ENCODE results near the gene CACNG7. TPM values are rescaled to one million over a fixed set of nuclear protein-coding genes. Genes with fewer than 3 reads are reported as not detected.

CACNG7 gene
- total RNA-seq, 1 experiment from 2014 or later: 22.7 TPM

GRCh38 chr19:53991224-53992113, 82.4 kb downstream of the CACNG7 start, which contains the start of gene CACNG6:
CACNG6 (plus strand) TSS chr19:53991637; CDS start chr19:53992878, 1,241 bp downstream.
- H4K8ac ChIP-seq (replicated peaks; ENCODE audit: insufficient read length, low read depth, low read length): no peak within 1 kb of the TSS
- Mint-ChIP-seq H3K9me3 (no peaks in the 10 kb centered on the region; a peak in 1 of 5 replicates), H3K27me3 (ENCODE audit: low read depth) (peaks cover 46% of the 10 kb centered on the region), H3K4me1 (peaks cover 4 to 19% of the 10 kb centered on the region in 2 experiments), H3K4me3 (peak within 1 kb of the TSS; percentile 64 to 73), H3K27ac (no peak within 1 kb of the TSS), H3K36me3 (ENCODE audit: insufficient read depth in 1 of 3, low read depth in 3 of 3) (no peaks in the 10 kb centered on the region; a peak in 1 of 7 replicates)
- H3K9ac ChIP-seq (ENCODE audit: extremely low read depth, insufficient read length, low read length): no peak within 1 kb of the TSS
- H2BK15ac ChIP-seq (ENCODE audit: low read depth, low read length): no peak within 1 kb of the TSS
- H3K56ac ChIP-seq (ENCODE audit: insufficient read length, low read depth, low read length): no peak within 1 kb of the TSS
- no peaks in the 10 kb centered on the region for H3K4me1 ChIP-seq (ENCODE audit: insufficient read depth, low read length)
- no peaks in the 10 kb centered on the region for H3K79me1 ChIP-seq (ENCODE audit: insufficient read depth, low read depth, low read length, poor library complexity, severe bottlenecking)
- no peak within 1 kb of the TSS for H3K23ac ChIP-seq (ENCODE audit: insufficient read length, low read depth, low read length)
- H3K27ac ChIP-seq (ENCODE audit: insufficient read length, low read depth, low read length): no peak within 1 kb of the TSS
- H3K18ac ChIP-seq (ENCODE audit: insufficient read length, low read depth, low read length): peak within 1 kb of the TSS; percentile 33
- H3K23me2 ChIP-seq (ENCODE audit: insufficient read length, low read depth, low read length, poor library complexity, severe bottlenecking): peaks cover 5% of the 10 kb centered on the region
- no peaks in the 10 kb centered on the region; the same call in 1 of the 2 replicates for H3K27me3 ChIP-seq (ENCODE audit: insufficient read depth, low read length)
- TF ChIP-seq CTCF (conservative IDR thresholded peaks at IDR 0.05): no peak
- no CpG with 5 or more reads among the region's 66 CpGs for WGBS (ENCODE audit: extremely low coverage, insufficient read length, low lambda C conversion rate)
- no peaks in the 10 kb centered on the region for H3K79me2 ChIP-seq (ENCODE audit: insufficient read depth, low read length)
- no peak within 1 kb of the TSS for H3T11ph ChIP-seq (ENCODE audit: low read length)
- H3K4me2 ChIP-seq (ENCODE audit: insufficient read depth, insufficient read length, low read length): peak within 1 kb of the TSS; percentile 55
- no peak within 1 kb of the TSS for H4K91ac ChIP-seq (ENCODE audit: insufficient read length, low read depth, low read length)
- no peaks in the 10 kb centered on the region for H4K20me1 ChIP-seq (ENCODE audit: control insufficient read depth, insufficient read depth, insufficient read length)
- H3K4ac ChIP-seq (ENCODE audit: low read depth, low read length): no peak within 1 kb of the TSS; the same call in 1 of the 2 replicates
- H4K5ac ChIP-seq (ENCODE audit: insufficient read length, low read depth, low read length): no peak within 1 kb of the TSS
- peak within 1 kb of the TSS; percentile 75; the same call in 1 of the 2 replicates for H3K14ac ChIP-seq (ENCODE audit: insufficient read depth, low read length)
- no peak within 1 kb of the TSS for H2BK20ac ChIP-seq (ENCODE audit: low read depth, low read length, poor library complexity, severe bottlenecking)
- no peak within 1 kb of the TSS for H2BK12ac ChIP-seq (ENCODE audit: insufficient read length, low read depth, low read length)
- no peaks in the 10 kb centered on the region for H3K9me3 ChIP-seq (ENCODE audit: control insufficient read depth, low read depth, low read length)
- H2AK5ac ChIP-seq (ENCODE audit: insufficient read length, low read length): no peak within 1 kb of the TSS
- H2AFZ ChIP-seq (ENCODE audit: low read length): no peak within 1 kb of the TSS
- H2BK120ac ChIP-seq (ENCODE audit: low read depth, low read length, poor library complexity, severe bottlenecking): no peak within 1 kb of the TSS
- H2BK5ac ChIP-seq (ENCODE audit: insufficient read length, low read length): no peak within 1 kb of the TSS
- DNase-seq: peak; percentile 74
